ENCODE measurements around the gene AIG1. TPM values are rescaled to one million over a fixed set of nuclear protein-coding genes. Genes with fewer than 3 reads are reported as not detected.
"Not testable (repeated sequence)": the region's sequence is repeated elsewhere in the genome, so short reads cannot be mapped to it uniquely, and the experiment has no call there.

The AIG1 gene, protein sequence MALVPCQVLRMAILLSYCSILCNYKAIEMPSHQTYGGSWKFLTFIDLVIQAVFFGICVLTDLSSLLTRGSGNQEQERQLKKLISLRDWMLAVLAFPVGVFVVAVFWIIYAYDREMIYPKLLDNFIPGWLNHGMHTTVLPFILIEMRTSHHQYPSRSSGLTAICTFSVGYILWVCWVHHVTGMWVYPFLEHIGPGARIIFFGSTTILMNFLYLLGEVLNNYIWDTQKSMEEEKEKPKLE
- 19.7 TPM for polyA plus RNA-seq (2012; ENCODE audit: missing spikeins)

DNA sequence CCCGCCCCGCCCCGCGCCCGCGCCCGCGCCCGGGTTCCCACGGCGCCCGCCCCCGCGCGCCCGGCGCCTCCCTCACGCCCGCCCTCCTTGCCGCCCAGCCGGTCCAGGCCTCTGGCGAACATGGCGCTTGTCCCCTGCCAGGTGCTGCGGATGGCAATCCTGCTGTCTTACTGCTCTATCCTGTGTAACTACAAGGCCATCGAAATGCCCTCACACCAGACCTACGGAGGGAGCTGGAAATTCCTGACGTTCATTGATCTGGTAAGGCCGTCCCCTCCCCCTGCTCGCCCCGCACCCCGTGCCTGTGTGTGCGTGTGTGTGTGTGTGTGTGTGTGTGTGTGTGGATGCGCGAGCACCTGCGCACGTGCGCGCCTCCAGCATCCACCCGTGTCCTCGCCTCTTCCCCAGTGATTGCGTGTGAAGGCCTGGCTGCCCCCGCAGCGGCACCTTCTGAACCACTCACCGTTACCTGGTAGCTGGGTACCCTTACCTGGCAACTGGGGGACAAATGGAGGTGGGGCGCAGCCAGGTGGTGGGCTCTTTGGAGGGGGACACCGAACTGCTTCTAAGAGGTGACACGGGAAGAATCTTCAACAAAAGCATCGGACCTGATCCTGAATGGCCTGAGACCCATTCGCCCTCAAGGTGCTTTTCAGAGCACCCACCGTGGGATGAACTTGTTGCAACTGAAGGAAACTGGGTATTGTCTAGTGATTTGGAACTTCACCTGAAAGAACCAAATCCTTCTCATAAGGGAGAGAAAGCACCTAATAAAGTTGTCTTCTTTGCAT is at the start of gene AIG1:
TSS of gene AIG1 (plus strand) at position 84 of the 791 bp plus-strand sequence. CDS start at position 121, 37 bp downstream.
- FAIRE-seq (peak; percentile 67), DNase-seq (ENCODE audit: insufficient read length) (no peak)
- TF ChIP-seq POLR2A (IDR thresholded peaks at IDR 0.05; ENCODE audit: low read depth, low read length): peak; percentile 50; the same call in 1 of the 2 replicates
- TF ChIP-seq POLR2AphosphoS5 (IDR thresholded peaks at IDR 0.05; ENCODE audit: low read depth, low read length): peak; percentile 62; the same call in 1 of the 2 replicates
- no peak for TF ChIP-seq TAF1 (IDR thresholded peaks at IDR 0.05; ENCODE audit: borderline replicate concordance, low read depth, low read length)

GRCh38 chr6:143014764-143015163 is 45.9 kb upstream of the AIG1 start:
- DNase-seq (ENCODE audit: insufficient read length) (no peak), FAIRE-seq (no peak)
- TF ChIP-seq POLR2AphosphoS5 (IDR thresholded peaks at IDR 0.05; ENCODE audit: low read depth, low read length) (no peak), TAF1 (IDR thresholded peaks at IDR 0.05; ENCODE audit: borderline replicate concordance, low read depth, low read length) (no peak), POLR2A (IDR thresholded peaks at IDR 0.05; ENCODE audit: low read depth, low read length) (no peak)

DNA sequence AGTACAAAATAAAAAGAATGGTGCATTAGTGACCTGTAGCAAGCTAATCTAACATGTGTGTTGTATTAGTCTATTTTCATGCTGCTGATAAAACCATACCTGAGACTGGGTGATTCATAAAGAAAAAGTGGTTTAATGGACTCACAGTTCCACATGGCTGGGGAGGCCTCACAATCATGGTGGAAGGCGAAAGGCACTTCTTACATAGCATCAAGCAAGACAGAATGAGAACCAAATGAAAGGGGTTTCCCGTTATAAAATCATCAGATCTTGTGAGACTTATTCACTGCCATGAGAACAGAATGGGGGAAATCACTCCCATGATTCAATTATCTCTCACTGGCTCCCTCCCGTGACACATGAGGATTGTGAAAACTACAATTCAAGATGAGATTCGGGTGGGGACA is 45.4 kb upstream of the AIG1 start:
- no peak for FAIRE-seq
- no peak for TF ChIP-seq POLR2AphosphoS5 (IDR thresholded peaks at IDR 0.05; ENCODE audit: low read depth, low read length)
- TF ChIP-seq POLR2A (IDR thresholded peaks at IDR 0.05; ENCODE audit: low read depth, low read length): no peak

GRCh38 chr6:143018955-143019354 is 41.7 kb upstream of the AIG1 start:
- FAIRE-seq (no peak), DNase-seq (ENCODE audit: insufficient read length) (no peak)
- TF ChIP-seq TAF1 (IDR thresholded peaks at IDR 0.05; ENCODE audit: borderline replicate concordance, low read depth, low read length) (no peak), POLR2AphosphoS5 (IDR thresholded peaks at IDR 0.05; ENCODE audit: low read depth, low read length) (no peak), POLR2A (IDR thresholded peaks at IDR 0.05; ENCODE audit: low read depth, low read length) (no peak)

More for the DNA sequence above, 45.4 kb upstream of the AIG1 start:
- no peak for DNase-seq (ENCODE audit: insufficient read length)

DNA sequence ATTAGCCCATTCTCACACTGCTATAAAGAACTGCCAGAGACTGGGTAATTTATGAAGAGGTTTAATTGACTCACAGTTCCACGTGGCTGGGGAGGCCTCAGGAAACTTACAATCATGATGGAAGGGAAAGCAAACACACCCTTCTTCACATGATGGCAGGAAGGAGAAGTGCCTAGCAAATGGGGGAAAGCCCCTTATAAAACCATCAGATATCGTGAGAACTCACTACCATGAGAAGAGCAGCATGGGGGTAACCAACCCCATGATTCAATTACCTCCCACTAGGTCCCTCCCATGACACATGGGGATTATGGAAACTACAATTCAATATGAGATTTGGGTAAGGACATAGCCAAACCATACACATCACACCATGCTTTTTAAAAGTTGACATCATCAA is 39.8 kb upstream of the AIG1 start:
- not testable (repeated sequence) for FAIRE-seq

GRCh38 chr6:143021543-143021942 is 39.1 kb upstream of the AIG1 start:
- DNase-seq (ENCODE audit: insufficient read length): no peak
- no peak for TF ChIP-seq POLR2AphosphoS5 (IDR thresholded peaks at IDR 0.05; ENCODE audit: low read depth, low read length)
- no peak for TF ChIP-seq TAF1 (IDR thresholded peaks at IDR 0.05; ENCODE audit: borderline replicate concordance, low read depth, low read length)
- TF ChIP-seq POLR2A (IDR thresholded peaks at IDR 0.05; ENCODE audit: low read depth, low read length): no peak
- no peak for FAIRE-seq

More for the DNA sequence above, 39.8 kb upstream of the AIG1 start:
- DNase-seq (ENCODE audit: insufficient read length): not testable (repeated sequence)

- TF ChIP-seq POLR2AphosphoS5 (IDR thresholded peaks at IDR 0.05; ENCODE audit: low read depth, low read length): no peak
- TF ChIP-seq POLR2A (IDR thresholded peaks at IDR 0.05; ENCODE audit: low read depth, low read length): no peak
- TF ChIP-seq TAF1 (IDR thresholded peaks at IDR 0.05; ENCODE audit: borderline replicate concordance, low read depth, low read length): no peak
- FAIRE-seq (no peak), DNase-seq (ENCODE audit: insufficient read length) (no peak)
Observed at GRCh38 chr6:143022587-143022986, 38.1 kb upstream of the AIG1 start.

GRCh38 chr6:143023695-143024094 is 37.0 kb upstream of the AIG1 start:
- no peak for TF ChIP-seq POLR2AphosphoS5 (IDR thresholded peaks at IDR 0.05; ENCODE audit: low read depth, low read length)
- no peak for TF ChIP-seq TAF1 (IDR thresholded peaks at IDR 0.05; ENCODE audit: borderline replicate concordance, low read depth, low read length)
- no peak for TF ChIP-seq POLR2A (IDR thresholded peaks at IDR 0.05; ENCODE audit: low read depth, low read length)
- DNase-seq (ENCODE audit: insufficient read length) (no peak), FAIRE-seq (no peak)

GRCh38 chr6:143024977-143025376 is 35.7 kb upstream of the AIG1 start:
- FAIRE-seq: no peak
- TF ChIP-seq POLR2AphosphoS5 (IDR thresholded peaks at IDR 0.05; ENCODE audit: low read depth, low read length) (no peak), TAF1 (IDR thresholded peaks at IDR 0.05; ENCODE audit: borderline replicate concordance, low read depth, low read length) (no peak), POLR2A (IDR thresholded peaks at IDR 0.05; ENCODE audit: low read depth, low read length) (no peak)
- no peak for DNase-seq (ENCODE audit: insufficient read length)

DNA sequence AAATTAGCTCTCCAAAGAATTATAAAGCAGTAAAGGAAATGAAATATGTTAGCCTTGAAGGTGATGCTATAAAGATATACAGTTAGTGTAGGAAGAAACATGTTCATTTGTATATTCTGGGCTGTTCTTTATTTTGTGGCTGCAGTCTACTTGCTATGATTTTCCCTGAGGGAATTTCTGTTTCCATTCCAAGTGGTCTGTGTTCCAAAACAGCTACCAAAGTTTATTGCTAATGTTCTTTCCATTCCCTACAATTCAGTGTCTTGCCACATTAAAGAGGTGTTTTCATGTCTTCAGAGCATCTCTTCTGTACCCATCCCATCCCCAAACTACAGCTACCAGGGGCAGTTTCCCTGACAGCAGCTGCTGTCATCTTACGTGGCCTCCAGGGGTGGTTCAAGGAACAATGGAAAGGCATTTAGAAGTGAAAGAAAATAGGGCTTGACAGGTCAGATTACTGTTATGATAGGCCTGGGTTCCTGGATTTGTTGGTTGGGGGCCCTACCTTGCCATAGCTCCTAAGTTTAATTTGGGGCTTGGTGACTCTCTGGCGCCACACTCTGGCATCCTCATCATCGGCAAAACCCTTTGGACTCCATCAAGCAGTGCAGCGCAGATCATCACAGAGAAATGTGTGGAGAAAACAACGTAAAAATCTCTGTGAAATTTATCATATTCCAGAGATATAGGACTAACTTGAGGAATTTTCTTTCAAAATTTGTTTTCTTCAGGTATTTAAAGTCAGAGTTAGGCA is 33.8 kb upstream of the AIG1 start:
- no peak for DNase-seq (ENCODE audit: insufficient read length)
- peak; percentile 72 for FAIRE-seq
- TF ChIP-seq POLR2AphosphoS5 (IDR thresholded peaks at IDR 0.05; ENCODE audit: low read depth, low read length): no peak
- no peak for TF ChIP-seq POLR2A (IDR thresholded peaks at IDR 0.05; ENCODE audit: low read depth, low read length)
- TF ChIP-seq TAF1 (IDR thresholded peaks at IDR 0.05; ENCODE audit: borderline replicate concordance, low read depth, low read length): no peak

GRCh38 chr6:143034689-143035334 is 25.9 kb upstream of the AIG1 start:
- DNase-seq (ENCODE audit: insufficient read length): no peak
- FAIRE-seq: no peak
- TF ChIP-seq TAF1 (IDR thresholded peaks at IDR 0.05; ENCODE audit: borderline replicate concordance, low read depth, low read length): no peak
- no peak for TF ChIP-seq POLR2A (IDR thresholded peaks at IDR 0.05; ENCODE audit: low read depth, low read length)
- TF ChIP-seq POLR2AphosphoS5 (IDR thresholded peaks at IDR 0.05; ENCODE audit: low read depth, low read length): no peak

All from GM12892 (cell line).